HG02678 (cell line): ENCODE measurements around the gene PPIL1.

Experiments
- ATAC-seq: cut with Tn5 transposase; IDR thresholded peaks from one replicate; pipeline ENCODE4 v1.9.1; 2021; ENCODE audit warnings: mild to moderate bottlenecking, moderate library complexity; ENCODE audit not compliant: unreplicated experiment

PPIL1 gene

DNA sequence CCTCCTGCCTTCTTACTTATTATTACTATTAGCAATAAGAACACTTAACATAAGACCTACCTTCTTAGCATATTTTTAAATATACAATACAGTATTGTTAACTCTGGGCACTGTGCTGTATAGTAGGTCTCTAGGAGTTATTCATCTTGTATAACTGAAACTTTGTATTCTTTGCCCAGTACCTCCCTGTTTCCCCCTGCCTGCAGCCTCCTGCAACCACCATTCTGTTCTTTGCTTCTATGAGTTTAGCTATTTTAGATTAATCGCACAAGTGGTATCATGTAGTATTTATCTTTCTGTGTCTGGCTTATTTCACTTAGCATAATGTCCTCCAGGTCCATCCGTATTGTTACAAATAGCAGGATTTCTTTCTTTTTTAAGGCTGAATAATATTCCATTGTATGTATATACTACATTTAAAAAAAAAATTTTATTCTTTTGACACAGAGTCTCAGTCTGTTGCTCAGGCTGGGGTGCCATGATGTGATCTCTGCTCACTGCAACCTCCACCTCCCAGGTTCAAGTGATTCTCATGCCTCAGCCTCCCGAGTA, 15.6 kb upstream of the PPIL1 start:
- ATAC-seq, result no peak

GRCh38 chr6:36888654-36889481, 14.3 kb upstream of the PPIL1 start:
- no peak for ATAC-seq

DNA sequence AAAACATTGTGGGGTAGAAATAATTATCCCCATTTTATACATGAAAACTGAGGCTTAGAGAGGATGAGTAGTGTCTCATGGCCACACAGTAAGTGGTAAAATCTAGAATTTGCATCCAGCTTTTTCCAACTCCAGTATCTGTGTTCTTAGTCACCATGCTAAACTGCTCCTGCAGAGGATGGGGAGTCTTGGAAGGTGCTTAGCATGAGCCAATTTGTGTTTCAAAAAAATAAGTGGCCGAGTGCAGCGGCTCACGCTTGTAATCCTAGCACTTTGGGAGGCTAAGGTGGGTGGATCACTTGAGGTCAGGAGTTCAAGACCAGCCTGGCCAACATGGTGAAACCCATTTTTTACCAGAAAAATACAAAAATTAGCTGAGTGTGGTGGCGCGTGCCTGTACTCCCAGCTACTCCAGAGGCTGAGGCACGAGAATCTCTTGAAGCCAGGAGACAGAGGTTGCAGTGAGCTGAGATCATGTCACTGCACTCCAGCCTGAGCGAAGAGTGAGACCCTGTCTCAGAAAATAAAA, 13.6 kb upstream of the PPIL1 start:
- ATAC-seq, result no peak

- ATAC-seq, result no peak
Observed at GRCh38 chr6:36886950-36887618, 12.5 kb upstream of the PPIL1 start.

DNA sequence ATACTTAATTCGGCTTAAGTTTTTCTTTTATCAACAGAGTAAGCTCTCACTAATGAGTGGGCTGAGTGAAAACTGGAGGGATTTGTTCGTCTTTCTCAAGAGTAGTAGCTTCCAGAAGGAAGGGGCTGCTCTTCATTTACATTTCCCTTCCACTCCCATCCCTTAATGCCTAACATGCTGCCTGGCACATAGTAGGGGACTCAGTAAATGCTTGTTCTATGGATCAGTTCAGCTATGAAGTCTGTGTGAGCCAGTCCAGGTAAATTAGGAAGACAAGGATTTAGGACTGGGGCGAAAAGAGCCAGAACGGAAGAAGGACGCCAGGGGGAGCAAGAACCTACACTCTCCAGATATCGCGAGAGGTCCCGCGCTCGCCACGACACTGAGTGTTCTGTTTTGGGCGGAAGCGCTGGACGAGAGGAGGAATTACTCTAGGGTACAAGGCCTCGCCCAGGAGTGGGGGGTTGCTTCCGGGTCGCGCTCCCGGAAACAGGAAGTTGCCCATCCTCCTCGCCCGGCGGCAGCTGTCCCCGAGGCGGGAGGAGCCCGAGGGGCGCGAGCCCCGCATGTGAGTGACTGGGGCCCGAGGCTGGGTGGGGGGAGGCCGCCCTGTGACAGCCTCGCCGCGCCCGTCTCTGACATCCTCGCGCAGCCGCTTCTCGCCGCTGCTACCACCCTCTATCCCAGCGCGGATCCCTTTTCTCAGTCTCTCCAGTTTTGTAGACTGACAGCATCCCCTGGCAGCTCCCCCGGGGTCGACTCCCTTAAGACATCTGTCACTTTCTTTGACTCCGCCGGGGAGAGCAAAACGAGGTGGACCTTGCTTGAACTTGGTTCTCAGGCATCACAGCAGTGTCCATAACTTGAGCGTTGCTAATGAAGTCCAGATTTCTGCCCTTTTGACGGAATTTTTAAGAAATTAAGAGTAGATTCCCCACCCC, 11.1 kb upstream of the PPIL1 start, which contains the start of gene C6orf89:
C6orf89 (plus strand) TSS at position 492 of the 941 bp plus-strand sequence. CDS start 13,493 bp downstream, outside the sequence.
- peak; percentile 99 for ATAC-seq

- ATAC-seq, result no peak
Observed at GRCh38 chr6:36884610-36885009, 10.0 kb upstream of the PPIL1 start.

DNA sequence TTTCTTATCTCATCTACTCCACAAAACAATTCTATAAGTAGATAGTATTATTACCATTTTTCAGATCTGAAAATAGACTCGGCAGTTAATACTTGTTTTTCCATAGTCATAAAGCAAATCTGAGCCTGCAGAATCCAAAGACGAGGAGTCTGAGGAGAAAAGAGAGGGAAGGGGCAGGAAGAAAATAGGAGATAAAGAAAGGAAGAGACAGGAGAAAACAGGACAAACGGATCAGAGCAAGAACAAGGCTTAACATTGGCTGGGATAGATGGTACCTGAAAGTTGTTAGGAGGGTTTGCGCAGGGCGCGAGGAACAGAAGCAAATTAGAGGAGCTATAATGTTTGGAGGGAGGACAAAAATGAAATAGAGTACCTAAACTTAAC, 639 bp upstream of the PPIL1 start:
- ATAC-seq, result no peak

GRCh38 chr6:36873612-36874442, 776 bp downstream of the PPIL1 start:
- ATAC-seq, result no peak

DNA sequence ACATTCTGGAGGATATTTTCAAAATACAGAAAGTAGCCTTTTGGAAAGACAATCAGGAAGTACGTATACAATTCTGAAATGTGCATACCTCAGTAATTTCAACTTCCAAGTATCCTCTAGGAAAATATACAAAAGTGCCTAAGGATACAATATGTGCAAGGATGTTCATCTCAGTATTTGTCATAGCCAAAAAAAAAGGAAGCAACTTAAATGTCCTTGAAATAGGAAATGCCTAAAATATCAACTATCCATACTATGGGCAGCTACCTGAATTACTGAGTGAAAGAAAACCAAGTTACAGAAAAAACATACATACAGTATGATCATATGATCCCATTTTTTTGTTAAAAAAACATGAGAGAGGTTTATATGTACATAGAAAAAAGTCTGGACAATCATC, 1.5 kb downstream of the PPIL1 start:
- no peak for ATAC-seq

- no peak for ATAC-seq
Observed at GRCh38 chr6:36871686-36872085, 2.9 kb downstream of the PPIL1 start.

GRCh38 chr6:36867471-36868224, 7.0 kb downstream of the PPIL1 start:
- ATAC-seq, result no peak

GRCh38 chr6:36865835-36866234, 8.8 kb downstream of the PPIL1 start:
- ATAC-seq, result no peak

- no peak for ATAC-seq
Observed at GRCh38 chr6:36863670-36864540, 10.7 kb downstream of the PPIL1 start.

DNA sequence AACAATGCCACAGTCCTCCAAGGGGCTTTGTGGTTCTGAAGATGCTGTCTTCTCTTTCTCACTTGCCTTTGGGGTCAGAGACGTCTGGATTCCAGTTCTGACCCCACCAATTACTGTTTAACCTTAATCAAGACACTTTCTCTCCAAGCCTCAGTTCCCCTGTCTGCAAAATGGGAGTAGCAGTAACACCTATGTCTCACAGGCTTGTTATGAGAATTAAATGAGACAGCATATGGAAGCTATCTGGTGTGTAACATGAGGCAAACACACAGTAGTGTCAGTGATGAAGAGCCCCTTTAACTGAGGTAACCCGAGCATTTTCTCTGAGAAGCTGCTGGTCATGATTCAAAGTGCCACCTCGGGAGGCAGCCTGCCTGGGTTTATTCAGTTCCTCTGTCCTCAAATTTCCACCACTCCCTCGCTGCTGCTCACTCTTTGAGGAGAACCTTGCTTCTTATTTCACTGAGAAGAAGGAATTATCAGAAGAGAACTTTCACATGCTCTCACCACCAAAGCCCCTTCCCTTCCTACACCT, 11.7 kb downstream of the PPIL1 start:
- no peak for ATAC-seq

DNA sequence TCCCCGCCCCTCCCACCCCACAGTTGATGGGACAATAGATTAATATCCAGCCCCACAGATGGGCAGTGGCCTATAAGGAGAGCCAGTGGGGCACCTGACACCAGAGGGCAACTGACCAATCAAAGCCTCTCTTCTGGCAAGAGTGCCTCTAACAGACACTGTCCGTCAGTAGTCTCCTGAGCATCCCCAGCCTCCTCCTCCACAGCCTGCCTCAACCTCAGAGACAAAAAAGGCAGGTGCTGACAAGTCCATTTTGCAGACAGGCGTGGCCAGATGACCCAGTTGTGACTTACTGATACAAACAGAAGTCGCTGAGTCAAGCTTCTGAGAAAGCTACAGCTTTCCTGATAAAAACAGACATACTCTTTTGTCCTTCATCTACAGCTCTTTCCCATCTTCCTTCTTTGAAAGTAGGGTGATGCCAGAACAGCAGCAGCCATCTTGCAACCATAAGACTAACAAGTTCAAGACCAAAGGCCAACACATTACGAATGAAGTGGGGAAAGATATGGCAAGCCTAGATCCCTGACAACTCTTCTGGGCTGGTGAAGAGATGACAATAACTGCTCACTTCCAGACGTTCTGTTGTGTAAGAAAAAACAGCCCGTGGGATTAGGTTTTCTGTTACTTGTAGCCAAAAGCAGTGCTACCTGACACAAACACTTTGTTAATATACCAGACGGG, 12.3 kb downstream of the PPIL1 start:
- ATAC-seq, result no peak

DNA sequence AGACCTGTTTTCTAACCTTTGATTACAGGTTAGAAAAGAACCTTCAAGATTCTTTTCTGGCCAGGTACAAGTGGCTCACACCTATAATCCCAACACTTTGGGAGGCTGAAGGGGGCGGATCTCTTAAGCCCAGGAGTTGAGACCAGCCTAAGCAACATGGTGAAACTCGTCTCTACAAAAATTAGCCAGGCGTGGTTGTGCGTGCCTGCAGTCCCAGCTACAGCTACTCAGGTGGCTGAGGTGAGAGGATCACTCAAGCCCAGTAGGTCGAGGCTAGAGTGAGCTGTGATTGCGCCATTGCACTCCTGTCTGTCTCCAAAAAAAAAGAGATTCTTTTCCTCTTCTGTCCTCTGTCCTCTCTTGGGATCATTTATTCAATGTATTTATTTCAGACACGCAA, 14.5 kb downstream of the PPIL1 start:
- no peak for ATAC-seq

DNA sequence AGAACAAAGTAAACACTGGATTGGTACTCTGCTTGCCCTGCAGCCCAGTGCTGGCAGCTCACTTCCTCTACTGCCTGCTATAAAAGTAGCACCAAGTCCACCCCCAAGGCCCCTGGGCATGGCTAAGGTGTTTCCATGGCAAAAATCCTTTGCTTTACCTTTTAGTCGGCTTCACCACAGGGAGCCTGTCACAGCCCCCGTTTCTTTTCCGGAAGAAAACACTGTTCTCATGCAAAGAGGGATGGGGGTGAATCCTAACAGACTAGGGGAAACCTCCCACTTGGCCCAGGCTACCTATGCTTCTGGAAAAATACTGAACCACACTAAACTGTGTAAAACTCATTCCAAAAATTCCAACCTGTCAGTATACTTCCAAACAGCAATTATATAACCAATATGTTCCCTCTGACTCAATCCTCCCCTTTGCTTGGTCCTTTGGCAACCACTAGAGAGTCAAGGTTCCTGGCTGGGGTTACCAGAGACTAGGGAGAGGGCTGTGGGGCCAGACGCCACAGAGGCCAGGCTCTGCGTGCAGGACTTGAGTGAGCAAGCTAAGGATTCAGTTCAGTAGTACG, 16.1 kb downstream of the PPIL1 start:
- no peak for ATAC-seq
